GM19463 (cell line): ENCODE data around the gene CNTN4.
A peak's percentile ranks its signal among the peaks of the same experiment; 100 is the strongest.

Experiments used
- ATAC-seq: cut with Tn5 transposase; IDR thresholded peaks from one replicate; pipeline ENCODE4 v1.9.1; 2021; ENCODE audit warnings: mild to moderate bottlenecking, moderate library complexity; ENCODE audit not compliant: unreplicated experiment

The CNTN4 gene

GRCh38 chr3:3015185-3016089, 916.8 kb downstream of the CNTN4 start:
- peak; percentile 73 for ATAC-seq

GRCh38 chr3:3016226-3016625, 917.6 kb downstream of the CNTN4 start:
- ATAC-seq = no peak

- ATAC-seq = no peak
Observed at GRCh38 chr3:3020209-3020608, 921.5 kb downstream of the CNTN4 start.

- no peak for ATAC-seq
Observed at GRCh38 chr3:3023111-3023745, 924.6 kb downstream of the CNTN4 start.

- peak; percentile 94 for ATAC-seq
Observed at GRCh38 chr3:3027976-3028567, 929.4 kb downstream of the CNTN4 start.

GRCh38 chr3:3031326-3031725, 932.7 kb downstream of the CNTN4 start:
- no peak for ATAC-seq

- ATAC-seq = no peak
Observed at GRCh38 chr3:3037156-3037555, 938.5 kb downstream of the CNTN4 start.

GRCh38 chr3:3038201-3038991, 939.7 kb downstream of the CNTN4 start:
- no peak for ATAC-seq

- ATAC-seq = no peak
Observed at GRCh38 chr3:3053974-3054373, 955.3 kb downstream of the CNTN4 start.

- ATAC-seq = no peak
Observed at GRCh38 chr3:3059645-3060044, 961.0 kb downstream of the CNTN4 start.

- ATAC-seq = no peak
Observed at GRCh38 chr3:3064297-3064696, 965.6 kb downstream of the CNTN4 start.

GRCh38 chr3:3065876-3066275, 967.2 kb downstream of the CNTN4 start:
- no peak for ATAC-seq

GRCh38 chr3:3066378-3066777, 967.7 kb downstream of the CNTN4 start:
- ATAC-seq = peak; percentile 75

- ATAC-seq = no peak
Observed at GRCh38 chr3:3066910-3067309, 968.2 kb downstream of the CNTN4 start.

GRCh38 chr3:3068358-3068881, 969.8 kb downstream of the CNTN4 start:
- no peak for ATAC-seq

- no peak for ATAC-seq
Observed at GRCh38 chr3:3069723-3070122, 971.1 kb downstream of the CNTN4 start.

- no peak for ATAC-seq
Observed at GRCh38 chr3:3071136-3071535, 972.5 kb downstream of the CNTN4 start.

- peak; percentile 79 for ATAC-seq
Observed at GRCh38 chr3:3074551-3075257, 976.0 kb downstream of the CNTN4 start.

GRCh38 chr3:3080309-3080708, 981.6 kb downstream of the CNTN4 start:
- ATAC-seq = no peak
